Activated T-cell treated with anti-CD3 and anti-CD28 coated beads for 1 hour (primary cell): ENCODE measurements around the gene MAN1B1.
"Not testable (repeated sequence)": the region's sequence is repeated elsewhere in the genome, so short reads cannot be mapped to it uniquely, and the experiment has no call there.

Experiments used
- DNase-seq: peaks from one replicate; pipeline ENCODE4 v3.0.0-alpha.2; 2020; ENCODE audit warnings: low read depth

The MAN1B1 gene

DNA sequence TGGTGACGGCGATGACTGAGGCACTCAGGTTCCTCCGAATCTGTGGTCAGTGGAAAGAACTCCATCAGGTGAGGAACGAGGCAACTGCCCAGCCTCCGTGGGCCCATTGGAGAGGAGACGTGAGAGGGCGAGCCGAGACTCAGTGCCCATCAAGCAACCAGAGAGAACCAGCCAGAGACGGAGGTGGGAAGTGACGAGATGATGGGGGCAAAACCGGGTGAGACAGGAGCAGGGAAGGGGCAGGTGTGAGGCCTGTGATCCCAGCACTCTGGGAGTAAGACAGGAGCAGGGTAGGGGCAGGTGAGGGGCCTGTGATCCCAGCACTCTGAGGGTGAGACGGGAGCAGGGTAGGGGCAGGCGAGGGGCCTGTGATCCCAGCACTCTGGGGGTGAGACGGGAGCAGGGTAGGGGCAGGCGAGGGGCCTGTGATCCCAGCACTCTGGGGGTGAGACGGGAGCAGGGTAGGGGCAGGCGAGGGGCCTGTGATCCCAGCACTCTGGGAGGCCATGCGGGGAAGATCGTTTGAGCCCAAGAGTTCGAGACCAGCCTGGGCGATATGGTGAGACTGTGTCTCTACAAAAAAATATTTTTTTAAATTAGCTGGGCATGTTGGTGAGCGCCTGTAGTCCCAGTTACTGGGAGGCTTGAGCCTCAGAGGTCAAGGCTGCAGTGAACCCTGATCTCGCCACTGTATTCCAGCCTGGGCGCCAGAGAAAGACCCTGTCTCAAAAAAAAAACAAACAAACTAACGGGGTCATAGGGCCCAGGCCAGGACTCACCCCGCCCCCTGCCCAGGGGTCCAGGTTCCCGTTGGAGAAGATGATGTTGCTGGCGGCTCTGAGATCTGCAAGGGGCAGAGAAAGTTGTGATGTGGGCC, 24.4 kb downstream of the MAN1B1 start:
- no peak for DNase-seq

DNA sequence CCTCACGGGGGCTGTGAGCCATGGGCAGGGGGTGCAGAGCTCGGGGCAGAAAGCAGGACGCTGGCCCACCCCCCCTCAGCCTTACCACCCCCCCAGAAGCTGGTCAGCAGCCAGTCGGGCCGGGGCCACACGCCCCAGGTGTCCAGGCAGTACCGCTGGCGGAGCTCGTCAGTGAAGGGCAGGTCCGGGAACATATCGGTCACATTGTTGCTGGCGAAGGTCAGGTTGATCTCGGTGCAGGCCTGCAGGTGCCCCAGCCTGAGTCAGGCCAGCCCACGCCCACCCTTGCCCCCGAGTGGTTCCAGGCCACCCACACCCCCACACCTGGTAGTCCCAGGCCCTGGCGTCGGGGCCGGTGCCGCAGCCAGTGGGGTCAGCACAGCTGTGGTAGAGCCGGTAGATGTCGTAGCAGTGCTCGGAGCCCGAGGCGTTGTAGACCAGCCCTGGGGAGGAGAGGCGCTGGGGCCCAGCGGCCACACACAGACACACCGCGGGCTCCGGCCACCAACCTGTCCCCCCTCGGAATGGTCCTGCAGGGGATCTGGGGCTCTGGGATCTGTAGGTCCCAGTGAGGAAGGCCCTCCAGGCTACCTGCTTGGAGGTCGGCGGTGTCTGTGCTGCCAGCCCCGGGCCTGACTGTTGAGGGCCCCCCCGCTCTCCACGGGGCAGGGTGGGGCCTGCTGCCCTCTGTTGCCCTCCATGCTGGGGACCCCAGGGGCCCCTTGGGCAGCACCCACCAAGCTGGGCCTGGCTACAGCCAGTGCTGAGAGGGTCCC, 25.2 kb downstream of the MAN1B1 start:
- no peak for DNase-seq

DNA sequence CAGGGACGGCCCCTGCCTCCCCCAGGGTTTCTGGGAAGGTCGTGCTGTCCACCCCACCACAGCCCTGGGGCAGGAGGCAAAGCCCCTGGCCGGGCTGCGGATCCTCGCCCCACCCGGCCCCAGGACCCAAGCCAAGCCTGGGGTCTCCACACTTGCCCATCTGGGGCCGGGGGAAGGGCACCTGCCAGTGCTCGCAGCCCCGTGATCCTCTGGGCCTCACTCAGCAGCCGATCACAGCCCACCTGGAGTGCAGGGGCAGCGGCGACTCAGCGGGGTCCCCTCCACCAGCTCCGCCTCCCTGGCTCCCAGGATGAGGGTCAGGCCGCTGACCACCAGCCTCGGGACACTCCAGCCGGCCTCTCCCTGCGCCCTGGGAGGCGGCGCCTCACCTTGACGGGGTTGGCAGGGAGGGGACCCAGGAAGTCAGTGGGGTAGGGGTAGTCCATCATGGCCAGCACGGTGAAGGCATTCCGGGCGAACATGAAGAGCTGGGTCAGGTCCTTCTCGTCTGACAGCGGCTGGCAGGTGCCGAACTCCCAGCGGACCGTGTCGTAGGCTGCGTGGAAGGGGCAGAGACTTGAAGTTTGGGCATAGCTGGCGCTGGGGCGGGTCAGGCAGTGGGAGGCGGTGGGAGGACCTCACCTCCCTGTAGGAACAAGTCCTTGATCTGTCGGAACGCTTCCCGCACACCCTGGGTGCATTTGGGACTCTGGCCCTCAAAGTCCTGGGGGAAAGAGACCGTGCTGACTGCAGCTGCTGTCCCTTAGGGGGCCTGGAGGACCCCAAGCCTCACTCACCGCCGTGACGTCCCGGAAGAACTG, 26.0 kb downstream of the MAN1B1 start:
- no peak for DNase-seq

GRCh38 chr9:137113385-137114159, 26.8 kb downstream of the MAN1B1 start:
- no peak for DNase-seq

DNA sequence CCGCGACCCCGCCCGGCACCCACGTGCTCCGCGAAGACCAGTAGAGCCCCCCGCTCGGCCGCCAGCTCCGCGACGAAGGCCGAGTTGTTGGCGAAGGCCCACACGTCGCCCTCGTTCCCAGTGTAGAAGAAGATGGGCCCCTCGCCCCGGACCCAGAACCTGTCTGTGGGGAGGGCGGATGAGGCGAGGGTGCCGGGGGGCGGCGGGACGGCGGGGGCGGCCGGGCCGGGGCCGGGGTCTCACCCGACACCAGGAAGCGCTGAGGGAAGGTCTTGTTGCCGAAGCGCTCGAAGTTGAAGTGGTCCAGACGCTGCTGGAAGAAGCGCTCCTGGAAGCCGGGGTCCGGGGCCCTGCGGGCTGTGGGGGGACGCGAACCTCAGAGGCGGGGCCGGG, 27.4 kb downstream of the MAN1B1 start:
- no peak for DNase-seq

DNA sequence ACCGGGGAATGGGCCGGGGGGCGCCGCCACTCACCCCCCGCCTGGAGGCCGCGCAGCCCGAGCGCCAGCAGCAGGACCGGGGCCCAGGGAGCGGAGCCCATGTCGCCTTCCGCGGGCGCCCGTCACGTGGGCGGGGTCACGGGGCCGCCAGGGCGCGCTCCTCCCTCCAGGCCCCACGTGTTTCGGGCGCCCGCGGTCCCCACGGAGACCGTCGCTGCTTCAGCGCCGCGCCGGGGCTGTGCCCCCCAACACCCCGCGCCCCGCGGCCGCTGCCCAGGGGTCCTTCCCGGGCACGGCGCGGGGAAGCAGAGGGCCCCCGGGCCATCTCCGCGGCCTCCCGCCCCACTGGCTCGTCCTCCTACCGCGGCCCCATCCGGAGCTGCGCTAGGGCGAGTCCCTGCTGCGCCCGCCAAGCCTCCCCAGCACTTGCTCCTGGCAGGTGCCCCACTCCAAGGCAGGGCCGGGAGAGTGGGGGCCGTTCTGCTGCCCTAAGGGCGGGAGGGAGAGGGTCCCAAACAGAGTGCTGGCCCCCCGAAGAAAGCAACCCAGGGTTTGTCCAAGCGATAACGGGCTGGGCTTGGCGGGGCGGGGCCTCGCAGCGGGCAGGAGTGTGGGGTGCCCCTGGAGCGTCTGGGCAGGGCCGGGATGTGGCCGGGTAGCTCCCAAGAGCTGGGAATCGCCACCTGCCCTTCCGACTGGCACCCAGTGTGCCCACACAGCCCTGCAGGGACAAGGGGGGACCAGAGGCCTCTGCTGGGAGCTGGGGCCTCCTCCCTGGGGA, 28.0 kb downstream of the MAN1B1 start, which contains the start of gene DPP7:
TSS of gene DPP7 (minus strand) at position 121 of the 781 bp plus-strand sequence. CDS start at position 101, 20 bp downstream.
- peak; percentile 75 for DNase-seq

DNA sequence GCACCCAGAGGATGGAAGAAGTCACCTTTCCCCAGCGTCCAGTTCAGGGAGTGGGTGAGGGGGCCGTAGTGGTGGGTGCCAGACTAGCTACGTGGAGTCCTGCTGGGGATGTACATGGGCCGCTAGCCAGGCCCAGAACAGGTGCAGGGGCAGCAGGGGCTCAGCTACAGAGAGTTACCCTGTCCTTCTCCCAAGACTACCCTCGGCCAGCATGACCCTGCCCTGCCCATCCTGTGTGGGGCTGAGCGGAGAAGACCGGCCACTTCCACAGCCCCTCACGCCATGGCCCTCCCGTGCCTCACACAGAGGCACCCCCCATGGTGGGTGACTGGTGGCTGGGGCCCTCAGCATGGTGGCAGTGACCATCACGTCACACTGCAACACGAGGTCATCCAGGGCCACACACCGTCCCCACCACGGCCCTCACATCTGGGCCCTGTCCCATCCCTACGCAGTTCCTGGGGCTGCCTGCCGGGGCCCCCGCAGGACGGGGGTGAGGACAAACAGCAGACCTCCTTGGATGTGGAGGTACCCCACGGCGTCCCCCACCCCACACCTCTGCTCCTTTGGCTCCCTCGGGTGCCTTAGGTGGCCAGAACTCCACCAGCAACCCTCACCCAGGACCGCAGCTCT, 28.7 kb downstream of the MAN1B1 start:
- no peak for DNase-seq

DNA sequence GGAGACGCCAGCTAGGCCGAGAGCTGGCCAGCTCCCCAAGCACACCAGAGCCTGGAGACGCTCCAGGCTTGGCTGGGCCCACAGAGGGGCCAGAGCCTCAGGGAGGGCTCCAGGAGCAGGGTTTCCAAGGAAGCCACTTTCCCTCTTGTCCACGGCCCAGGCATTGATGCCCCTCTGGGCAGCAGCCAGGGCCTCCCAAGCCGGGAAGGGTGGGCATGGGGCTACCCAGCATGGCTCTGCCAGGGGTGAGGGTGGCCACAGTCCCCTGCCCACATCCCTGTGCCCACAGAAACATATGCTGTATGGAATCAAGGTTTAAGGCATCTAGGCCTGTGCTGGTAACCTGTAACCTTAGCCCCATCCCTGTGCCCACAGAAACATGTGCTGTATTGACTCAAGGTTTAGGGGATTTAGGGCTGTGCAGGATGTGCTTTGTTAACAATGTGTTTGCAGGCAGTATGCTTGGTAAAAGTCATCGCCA, 29.3 kb downstream of the MAN1B1 start:
- DNase-seq = no peak

GRCh38 chr9:137116728-137117127, 29.9 kb downstream of the MAN1B1 start:
- DNase-seq = no peak

GRCh38 chr9:137117269-137117731, 30.5 kb downstream of the MAN1B1 start:
- no peak for DNase-seq

DNA sequence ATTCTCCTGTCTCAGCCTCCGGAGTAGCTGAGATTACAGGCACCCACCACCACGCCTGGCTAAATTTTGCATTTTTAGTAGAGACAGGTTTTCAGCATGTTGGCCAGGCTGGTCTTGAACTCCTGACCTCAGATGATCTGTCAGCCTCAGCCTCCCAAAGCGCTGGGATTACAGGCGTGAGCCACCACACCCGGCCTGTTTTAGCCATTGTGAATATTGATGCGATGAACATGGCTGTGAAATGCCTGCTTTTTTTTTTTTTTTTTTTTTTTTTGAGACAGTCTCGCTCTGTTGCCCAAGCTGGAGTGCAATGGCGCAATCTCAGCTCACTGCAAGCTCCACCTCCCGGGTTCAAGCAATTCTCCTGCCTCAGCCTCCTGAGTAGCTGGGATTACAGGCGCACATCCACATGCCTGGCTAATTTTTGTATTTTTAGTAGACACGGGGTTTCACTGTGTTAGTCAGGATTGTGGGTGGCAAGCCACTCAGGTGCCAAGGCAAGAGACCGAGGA, 31.4 kb downstream of the MAN1B1 start:
- not testable (repeated sequence) for DNase-seq

GRCh38 chr9:137121927-137122795, 35.4 kb downstream of the MAN1B1 start:
- DNase-seq = not testable (repeated sequence)

DNA sequence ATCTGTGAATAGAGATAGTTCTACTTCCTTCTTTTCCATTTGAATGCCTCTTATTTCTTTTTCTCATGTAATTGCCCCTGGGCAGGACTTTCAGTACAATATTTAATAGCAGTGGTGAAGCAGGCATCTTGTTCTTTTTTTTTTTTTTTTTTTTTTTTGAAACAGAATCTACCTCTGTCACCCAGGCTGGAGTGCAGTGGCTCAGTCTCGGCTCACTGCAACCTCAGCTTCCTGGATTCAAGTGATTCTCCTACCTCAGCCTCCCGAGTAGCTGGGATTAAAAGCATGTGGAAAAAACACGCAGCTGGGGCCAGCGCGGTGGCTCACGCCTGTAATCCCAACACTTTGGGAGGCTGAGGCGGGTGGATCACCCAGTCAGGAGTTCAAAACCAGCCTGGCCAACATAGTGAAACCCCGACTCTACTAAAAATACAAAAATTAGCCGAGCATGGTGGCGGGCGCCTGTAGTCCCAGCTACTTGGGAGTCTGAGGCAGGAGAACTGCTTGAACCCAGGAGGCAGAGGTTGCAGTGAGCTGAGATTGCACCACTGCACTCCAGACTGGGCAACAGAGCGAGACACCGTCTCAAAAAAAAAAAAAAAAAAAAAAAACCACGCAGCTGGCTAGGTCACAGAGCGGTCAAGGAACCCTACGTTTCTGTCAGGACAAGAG, 36.1 kb downstream of the MAN1B1 start:
- DNase-seq = not testable (repeated sequence)

- DNase-seq = no peak
These were observed 36.7 kb downstream of the MAN1B1 start for GRCh38 chr9:137123468-137123837.

DNA sequence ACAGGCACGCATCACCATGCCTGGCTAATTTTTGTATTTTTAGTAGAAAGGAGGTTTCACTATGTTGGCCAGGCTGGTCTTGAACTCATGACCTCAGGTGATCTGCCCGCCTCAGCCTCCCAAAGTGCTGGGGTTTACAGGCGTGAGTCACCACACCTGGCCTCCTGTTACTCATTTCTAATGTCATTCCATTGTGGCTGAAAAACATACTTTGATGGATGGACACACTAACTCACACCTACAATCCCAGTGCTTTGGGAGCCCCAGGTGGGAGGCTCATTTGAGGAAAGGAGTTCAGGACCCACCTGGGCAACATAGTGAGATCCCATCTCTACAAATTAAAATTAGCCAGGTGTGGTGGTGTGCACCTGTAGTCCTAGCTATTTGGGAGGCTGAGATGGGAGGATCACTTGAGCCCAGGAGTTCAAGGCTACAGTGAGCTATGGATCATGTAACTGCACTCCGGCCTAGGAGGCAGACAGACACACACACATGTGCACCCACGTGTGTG, 37.2 kb downstream of the MAN1B1 start:
- not testable (repeated sequence) for DNase-seq

- DNase-seq = no peak
These were observed 40.0 kb downstream of the MAN1B1 start for GRCh38 chr9:137126786-137127185.

DNA sequence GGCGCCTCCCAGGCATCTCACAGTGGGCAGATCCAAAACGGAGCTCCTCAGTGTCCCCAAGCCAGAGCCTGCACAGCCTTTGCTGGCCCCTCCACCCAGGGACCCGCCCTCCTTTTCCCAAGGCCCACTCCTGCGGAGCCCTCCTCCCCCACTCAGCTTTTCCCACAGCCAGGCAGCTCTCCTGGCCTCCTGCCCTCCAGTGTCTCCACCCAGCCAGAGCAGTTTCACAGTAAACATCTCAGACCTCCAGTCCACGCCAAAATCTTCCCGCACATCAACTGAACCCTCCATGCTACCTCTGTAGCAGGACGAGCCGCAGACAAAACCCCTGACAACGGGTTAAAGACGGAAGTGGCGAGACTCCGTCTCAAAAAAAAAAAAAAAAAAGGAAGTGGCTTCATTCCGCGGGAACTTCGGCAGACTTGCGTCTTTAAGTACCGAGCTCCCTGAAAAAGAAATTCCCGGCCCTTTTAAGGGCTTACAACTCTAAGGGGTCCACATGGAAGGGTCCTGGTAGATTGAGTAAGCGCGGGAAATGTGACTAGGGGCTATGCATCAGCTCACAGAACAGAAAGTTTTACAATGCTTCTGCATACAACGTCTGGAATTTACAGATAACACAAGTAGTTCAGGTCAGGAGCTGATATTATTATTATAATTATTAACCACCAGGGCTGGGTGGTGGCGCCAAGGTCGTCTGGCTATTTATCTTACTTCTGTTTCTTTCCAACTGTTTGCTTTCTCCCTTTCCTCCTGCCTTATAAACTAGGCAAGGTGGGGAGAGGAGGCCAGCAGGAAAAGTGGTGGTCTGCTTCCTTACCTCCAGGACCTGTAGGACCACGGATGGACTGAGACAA, 40.7 kb downstream of the MAN1B1 start:
- DNase-seq = no peak
